NCI-H510A treated with DMSO at 0.1 percent for 48 hours (cell line): ENCODE results near the gene ERC2.

Source experiments
- DNase-seq: peaks from one replicate; lab custom pipeline; 2025; lab: John Stamatoyannopoulos, UW

ERC2 gene

GRCh38 chr3:56189536-56189935 is 278.7 kb downstream of the ERC2 start:
- DNase-seq = no peak

GRCh38 chr3:56188201-56188600 is 280.1 kb downstream of the ERC2 start:
- DNase-seq = no peak

- no peak for DNase-seq
These were observed 281.2 kb downstream of the ERC2 start for GRCh38 chr3:56187051-56187450.

GRCh38 chr3:56185827-56186226 is 282.4 kb downstream of the ERC2 start:
- DNase-seq = no peak

- DNase-seq = no peak
These were observed 284.7 kb downstream of the ERC2 start for GRCh38 chr3:56183529-56183928.

GRCh38 chr3:56180433-56180832 is 287.8 kb downstream of the ERC2 start:
- no peak for DNase-seq

GRCh38 chr3:56173601-56174000 is 294.7 kb downstream of the ERC2 start:
- DNase-seq = no peak

- no peak for DNase-seq
These were observed 303.8 kb downstream of the ERC2 start for GRCh38 chr3:56164436-56164835.

GRCh38 chr3:56157693-56158362 is 310.4 kb downstream of the ERC2 start:
- DNase-seq = no peak

- DNase-seq = no peak
These were observed 314.0 kb downstream of the ERC2 start for GRCh38 chr3:56154297-56154696.

GRCh38 chr3:56147354-56147753 is 320.9 kb downstream of the ERC2 start:
- no peak for DNase-seq

- no peak for DNase-seq
These were observed 322.9 kb downstream of the ERC2 start for GRCh38 chr3:56145410-56145809.

- no peak for DNase-seq
These were observed 323.5 kb downstream of the ERC2 start for GRCh38 chr3:56144805-56145204.

- DNase-seq = no peak
These were observed 330.9 kb downstream of the ERC2 start for GRCh38 chr3:56137415-56137814.

- no peak for DNase-seq
These were observed 331.8 kb downstream of the ERC2 start for GRCh38 chr3:56136514-56136913.

- no peak for DNase-seq
These were observed 332.3 kb downstream of the ERC2 start for GRCh38 chr3:56135941-56136340.

- DNase-seq = no peak
These were observed 334.8 kb downstream of the ERC2 start for GRCh38 chr3:56133423-56133822.

- DNase-seq = no peak
These were observed 335.5 kb downstream of the ERC2 start for GRCh38 chr3:56132762-56133161.

- DNase-seq = no peak
These were observed 336.2 kb downstream of the ERC2 start for GRCh38 chr3:56131974-56132590.

- DNase-seq = no peak
These were observed 338.2 kb downstream of the ERC2 start for GRCh38 chr3:56130036-56130435.

- DNase-seq = no peak
These were observed 341.6 kb downstream of the ERC2 start for GRCh38 chr3:56126632-56127031.

GRCh38 chr3:56125358-56126005 is 342.8 kb downstream of the ERC2 start:
- DNase-seq = no peak

GRCh38 chr3:56124546-56124945 is 343.7 kb downstream of the ERC2 start:
- DNase-seq = no peak

GRCh38 chr3:56123487-56123886 is 344.8 kb downstream of the ERC2 start:
- no peak for DNase-seq
